ENCODE results near the gene NMT1.
"Not testable (repeated sequence)": the region's sequence is repeated elsewhere in the genome, so short reads cannot be mapped to it uniquely, and the experiment has no call there.

The NMT1 gene

DNA sequence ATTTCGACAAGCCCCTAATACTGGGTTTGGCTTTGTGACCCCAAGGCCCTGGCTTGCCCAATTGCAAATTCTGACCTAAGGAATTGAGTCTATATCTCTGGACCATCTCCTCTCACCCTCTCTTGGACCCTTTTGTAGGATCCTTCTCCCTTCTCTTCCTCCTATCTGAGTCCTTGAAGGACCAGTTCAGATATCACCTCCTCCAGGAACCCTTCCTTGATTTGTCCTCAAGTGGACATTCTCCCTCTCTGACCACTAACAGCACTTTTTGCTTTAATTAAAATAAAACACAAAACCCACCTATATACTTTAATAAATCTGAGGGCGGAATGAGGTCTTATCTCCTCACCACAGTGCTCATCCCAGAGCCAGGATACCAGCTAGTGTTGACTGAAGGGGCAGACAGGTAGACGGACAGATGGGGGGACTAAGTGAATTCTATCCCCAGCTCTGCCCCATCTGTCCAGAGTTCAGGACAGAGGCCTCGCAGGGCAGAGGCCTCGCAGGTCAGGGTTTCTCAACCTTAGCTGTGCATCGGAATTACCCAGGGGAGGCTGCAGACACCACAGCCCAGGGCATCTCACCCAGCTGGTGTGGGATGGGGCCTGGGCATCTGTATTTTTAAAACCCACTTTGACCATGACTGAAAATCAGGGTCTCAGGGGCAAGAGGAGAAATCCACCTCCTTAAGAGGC lies 62.1 kb downstream of the NMT1 start:
- DNase-seq = no peak

- peak; percentile 91 for DNase-seq
Observed at GRCh38 chr17:45123930-45124796, 63.0 kb downstream of the NMT1 start.

GRCh38 chr17:45124797-45125122 lies 63.6 kb downstream of the NMT1 start:
- not testable (repeated sequence) for DNase-seq

GRCh38 chr17:45125509-45125908 lies 64.4 kb downstream of the NMT1 start:
- DNase-seq = no peak

DNA sequence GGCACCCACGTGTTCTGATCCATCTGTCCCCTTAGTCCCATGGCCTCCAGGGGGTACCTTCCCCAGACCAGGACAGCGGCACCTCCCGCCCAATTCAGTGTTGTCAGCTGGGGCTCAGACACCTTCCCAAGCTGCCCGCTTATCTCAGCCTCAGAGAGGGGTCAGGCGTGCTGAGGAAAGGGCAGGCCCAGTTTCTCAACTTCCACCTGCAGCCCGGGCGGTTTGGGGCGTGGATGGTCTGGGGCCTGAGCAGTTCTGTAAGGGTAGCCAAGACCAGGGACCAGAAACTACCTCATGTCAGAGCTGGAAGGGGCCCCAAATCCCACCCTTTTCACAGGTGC lies 66.1 kb downstream of the NMT1 start:
- no peak for DNase-seq

GRCh38 chr17:45127548-45128300 lies 66.6 kb downstream of the NMT1 start:
- DNase-seq = peak; percentile 61

- DNase-seq = no peak
Observed at GRCh38 chr17:45128331-45128730, 67.2 kb downstream of the NMT1 start.

- no peak for DNase-seq
Observed at GRCh38 chr17:45128989-45129388, 67.9 kb downstream of the NMT1 start.

- peak; percentile 59 for DNase-seq
Observed at GRCh38 chr17:45129426-45129939, 68.4 kb downstream of the NMT1 start.

GRCh38 chr17:45129940-45130680 lies 69.0 kb downstream of the NMT1 start:
- DNase-seq = peak; percentile 53

DNA sequence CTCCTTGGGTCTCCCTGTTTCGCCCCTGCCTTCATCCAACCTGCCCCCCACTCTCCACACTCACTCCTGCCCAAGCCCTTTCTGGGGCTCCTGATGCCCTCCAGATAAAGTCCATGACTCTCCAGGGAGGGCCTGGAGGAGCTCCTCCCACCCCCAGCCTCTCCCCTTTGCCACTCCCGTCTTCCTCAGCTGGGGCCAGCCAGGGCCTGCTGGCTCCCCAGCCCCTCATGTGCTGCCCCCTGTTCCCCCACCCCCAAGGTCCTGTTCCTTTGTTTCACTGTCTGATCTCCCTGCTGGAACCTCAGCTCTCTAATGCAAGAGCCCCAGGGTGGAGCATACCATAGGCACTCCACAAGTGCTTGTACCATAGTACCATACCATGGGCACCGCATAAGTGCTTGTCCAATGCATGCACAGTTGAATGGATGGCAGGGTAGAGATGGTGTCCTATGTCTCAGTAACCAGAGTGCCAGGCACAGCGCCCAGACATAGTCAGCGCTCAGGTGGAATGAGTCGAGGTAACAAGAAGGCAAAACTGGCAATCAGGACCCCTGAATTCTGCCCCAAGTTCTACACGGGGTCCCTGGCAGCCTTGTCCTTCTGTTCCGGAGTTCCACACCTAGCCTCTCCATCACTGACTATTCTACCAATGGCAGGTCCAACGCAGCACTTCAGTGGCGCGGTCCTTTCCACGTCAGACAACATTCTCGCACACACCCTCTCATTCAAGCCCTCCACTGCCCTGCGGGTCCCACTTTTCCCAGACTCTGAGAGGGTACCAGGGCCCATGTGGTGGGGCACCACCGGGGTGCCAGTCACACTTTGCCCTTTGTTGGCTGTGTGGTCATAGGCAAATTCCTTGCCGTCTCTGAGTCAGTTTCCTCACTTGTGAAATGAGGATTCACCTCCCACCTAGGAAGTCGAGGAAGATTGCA lies 69.8 kb downstream of the NMT1 start:
- no peak for DNase-seq

DNA sequence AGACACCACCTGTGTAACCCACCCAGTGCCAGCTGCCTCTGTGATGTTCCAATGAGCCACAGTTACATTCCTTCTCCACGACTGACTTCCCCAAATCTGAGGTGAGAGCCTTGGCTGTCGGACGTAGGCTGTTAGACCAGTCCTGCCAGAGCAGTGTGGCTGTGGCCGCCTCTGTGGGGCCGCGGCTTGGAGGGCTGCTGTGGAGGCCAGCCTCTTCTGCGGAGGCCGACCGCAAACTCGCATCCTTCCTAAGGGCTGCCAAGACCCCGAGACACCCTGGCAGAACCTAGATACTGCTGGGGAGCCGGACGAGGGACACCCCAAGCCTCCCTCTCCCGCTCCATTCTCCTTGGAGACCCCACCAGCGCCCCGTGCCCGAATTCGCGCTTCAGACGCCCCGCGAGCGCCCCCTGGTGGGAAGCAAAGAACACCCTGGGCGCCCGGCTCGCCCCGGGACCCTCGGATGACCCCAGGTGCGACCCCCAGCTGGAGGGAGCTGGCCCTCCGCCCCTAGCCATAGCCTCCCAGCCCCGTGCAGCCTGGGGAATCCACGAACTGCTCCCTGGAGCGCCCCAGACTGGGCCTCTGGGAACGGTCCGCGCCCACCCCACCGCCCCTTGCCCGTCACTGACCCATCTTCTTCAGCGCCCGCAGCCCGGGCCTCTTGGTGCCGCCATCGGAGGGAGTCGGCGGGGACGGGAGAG lies 70.7 kb downstream of the NMT1 start:
- DNase-seq = peak; percentile 51

DNA sequence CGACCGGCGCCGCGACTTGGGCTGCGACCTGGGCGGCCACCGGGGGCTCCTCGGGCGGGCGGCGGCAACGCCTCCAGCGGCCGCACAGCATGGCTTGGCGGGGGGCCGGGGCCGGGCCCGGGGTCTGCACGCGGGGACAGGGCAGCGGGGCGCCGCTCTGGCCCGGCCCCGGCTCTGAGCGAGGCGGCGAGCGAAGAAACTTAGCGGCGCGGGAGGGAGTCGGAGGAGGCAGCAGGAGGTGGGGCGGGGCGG lies 71.1 kb downstream of the NMT1 start, which contains the start of gene PLCD3:
Gene PLCD3 (minus strand): TSS at position 196 of the 252 bp plus-strand sequence. CDS start 105 bp downstream, at position 91.
- DNase-seq = no peak

GRCh38 chr17:45132572-45133463 lies 71.7 kb downstream of the NMT1 start:
- peak; percentile 77 for DNase-seq

- peak; percentile 95 for DNase-seq
Observed at GRCh38 chr17:45135192-45135977, 74.3 kb downstream of the NMT1 start, which contains the start of gene ACBD4. Gene ACBD4, plus strand, starts transcription at chr17:45135687. Its CDS starts 458 bp downstream, at chr17:45136145.

DNA sequence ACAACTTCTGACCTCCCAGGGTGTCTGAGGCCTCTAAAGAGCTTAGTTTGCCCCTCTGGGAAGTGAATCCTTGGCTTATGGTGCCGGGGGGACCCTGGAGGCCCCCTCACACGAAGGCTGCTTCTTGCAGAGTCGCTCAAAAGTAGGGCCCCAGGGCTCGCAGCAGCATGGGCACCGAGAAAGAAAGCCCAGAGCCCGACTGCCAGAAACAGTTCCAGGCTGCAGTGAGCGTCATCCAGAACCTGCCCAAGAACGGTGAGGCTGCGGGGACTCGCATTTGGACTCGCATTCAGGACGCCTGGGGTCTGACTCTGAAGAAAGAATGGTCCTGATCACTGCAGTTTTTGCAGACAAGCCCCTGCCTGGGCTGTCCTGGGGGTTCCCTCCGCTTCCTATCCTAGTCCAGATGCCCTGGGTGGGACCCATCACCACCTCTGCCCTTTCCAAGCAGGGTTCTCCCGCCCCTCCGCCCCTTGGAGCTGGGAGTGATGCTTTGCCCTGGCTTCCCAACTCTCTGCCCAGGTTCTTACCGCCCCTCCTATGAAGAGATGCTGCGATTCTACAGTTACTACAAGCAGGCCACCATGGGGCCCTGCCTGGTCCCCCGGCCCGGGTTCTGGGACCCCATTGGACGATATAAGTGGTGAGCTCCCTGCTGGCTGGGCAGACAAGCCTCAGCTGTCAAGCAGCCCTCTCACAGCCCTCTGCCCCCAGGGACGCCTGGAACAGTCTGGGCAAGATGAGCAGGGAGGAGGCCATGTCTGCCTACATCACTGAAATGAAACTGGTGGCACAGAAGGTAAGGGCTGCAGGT lies 75.1 kb downstream of the NMT1 start:
- no peak for DNase-seq

DNA sequence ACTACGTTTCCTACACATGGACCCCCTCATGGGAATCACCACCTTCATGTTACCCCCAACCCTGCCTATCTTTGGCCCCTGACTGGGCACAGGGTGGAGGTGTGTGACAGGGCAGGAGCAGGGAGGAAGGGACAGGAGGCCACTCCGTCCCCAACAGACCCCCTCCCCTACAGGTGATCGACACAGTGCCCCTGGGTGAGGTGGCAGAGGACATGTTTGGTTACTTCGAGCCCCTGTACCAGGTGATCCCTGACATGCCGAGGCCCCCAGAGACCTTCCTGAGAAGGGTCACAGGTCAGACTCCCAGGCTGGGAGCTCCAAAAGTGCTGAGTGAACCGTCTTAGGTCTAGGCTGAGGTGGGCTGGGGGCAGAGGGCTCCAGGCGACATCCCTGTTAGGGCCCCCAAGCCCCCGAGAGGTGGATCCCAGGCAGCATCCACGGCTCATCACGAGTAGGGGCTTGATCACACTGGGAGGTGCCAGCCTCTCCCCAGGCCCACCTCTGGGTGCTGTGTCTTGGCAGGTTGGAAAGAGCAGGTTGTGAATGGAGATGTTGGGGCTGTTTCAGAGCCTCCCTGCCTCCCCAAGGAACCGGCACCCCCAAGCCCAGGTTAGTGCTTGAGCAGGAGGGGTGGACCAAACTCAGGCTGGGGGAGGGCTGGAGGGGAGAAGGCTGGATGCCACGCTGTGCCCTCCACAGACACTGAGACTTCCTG lies 75.9 kb downstream of the NMT1 start:
- no peak for DNase-seq

Measured in fibroblast of skin of back (primary cell).